Thyroid gland (tissue), 4 donors: Measurements from ENCODE around the gene KRTAP2-2.

Experiments used
- POLR2A ChIP-seq, 2 donors: fragments of 450-650 bp; IDR thresholded peaks; one replicate each; pipeline ENCODE4 v1.6.1; 2017; ENCODE audit warnings: antibody characterized with exemption in 2 of 2, mild to moderate bottlenecking in 2 of 2, moderate library complexity in 1 of 2
- TF ChIP-seq, protein P1 (sequence below), 6 experiments: fragments of 200-600 bp in 3 of 6; fragments of 450-650 bp in 3 of 6; sonication (generic) in 3 of 6; IDR thresholded peaks; one replicate each; pipeline ENCODE4 v1.5.1; 2016 to 2019; ENCODE audit warnings: antibody characterized with exemption in 6 of 6, mild to moderate bottlenecking in 2 of 6, inconsistent platforms in 1 of 6, moderate library complexity in 1 of 6

DNA sequence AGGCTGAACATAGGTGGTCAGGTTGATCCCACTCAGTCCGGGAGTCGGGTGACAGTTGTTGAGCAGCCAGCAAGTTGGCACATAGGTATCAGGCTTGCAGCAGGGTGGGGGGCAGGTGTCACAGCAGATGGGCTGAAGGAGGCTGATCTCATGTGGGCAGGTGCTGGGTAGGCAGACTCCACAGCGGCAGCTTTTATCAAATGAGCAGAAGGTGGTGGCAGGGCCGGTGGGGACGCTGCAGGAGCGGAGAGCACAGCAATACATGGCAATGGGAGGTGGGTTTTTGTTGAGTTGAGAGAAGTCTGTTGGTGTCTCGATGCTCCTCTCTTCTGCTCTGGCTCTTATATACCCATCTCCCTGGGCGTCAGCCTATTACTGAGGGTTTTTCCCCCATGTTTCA, 46.2 kb downstream of the KRTAP2-2 start, which contains the start of gene KRTAP3-1:
- TF ChIP-seq, protein P1, sequence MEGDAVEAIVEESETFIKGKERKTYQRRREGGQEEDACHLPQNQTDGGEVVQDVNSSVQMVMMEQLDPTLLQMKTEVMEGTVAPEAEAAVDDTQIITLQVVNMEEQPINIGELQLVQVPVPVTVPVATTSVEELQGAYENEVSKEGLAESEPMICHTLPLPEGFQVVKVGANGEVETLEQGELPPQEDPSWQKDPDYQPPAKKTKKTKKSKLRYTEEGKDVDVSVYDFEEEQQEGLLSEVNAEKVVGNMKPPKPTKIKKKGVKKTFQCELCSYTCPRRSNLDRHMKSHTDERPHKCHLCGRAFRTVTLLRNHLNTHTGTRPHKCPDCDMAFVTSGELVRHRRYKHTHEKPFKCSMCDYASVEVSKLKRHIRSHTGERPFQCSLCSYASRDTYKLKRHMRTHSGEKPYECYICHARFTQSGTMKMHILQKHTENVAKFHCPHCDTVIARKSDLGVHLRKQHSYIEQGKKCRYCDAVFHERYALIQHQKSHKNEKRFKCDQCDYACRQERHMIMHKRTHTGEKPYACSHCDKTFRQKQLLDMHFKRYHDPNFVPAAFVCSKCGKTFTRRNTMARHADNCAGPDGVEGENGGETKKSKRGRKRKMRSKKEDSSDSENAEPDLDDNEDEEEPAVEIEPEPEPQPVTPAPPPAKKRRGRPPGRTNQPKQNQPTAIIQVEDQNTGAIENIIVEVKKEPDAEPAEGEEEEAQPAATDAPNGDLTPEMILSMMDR (IDR thresholded peaks at IDR 0.05): no peak
- no peak for TF ChIP-seq POLR2A (IDR thresholded peaks at IDR 0.05)
